Muscle layer of colon (tissue), 2 donors: ENCODE data around the gene PLA2G2A.

Experiments
- H3K27ac ChIP-seq: one replicate; pipeline ENCODE4 v1.7.0; 2013; ENCODE audit warnings: low read depth, mild to moderate bottlenecking, low read length, moderate library complexity
- H3K27me3 ChIP-seq, 2 donors: one replicate each; pipeline ENCODE4 v1.7.0; 2013; ENCODE audit warnings: low read length in 2 of 2, mild to moderate bottlenecking in 2 of 2; ENCODE audit not compliant: insufficient read depth in 2 of 2, control insufficient read depth in 1 of 2
- H3K36me3 ChIP-seq: one replicate; pipeline ENCODE4 v1.7.0; 2013; ENCODE audit warnings: mild to moderate bottlenecking, low read length; ENCODE audit not compliant: insufficient read depth
- H3K4me1 ChIP-seq: one replicate; pipeline ENCODE4 v1.7.0; 2013; ENCODE audit warnings: mild to moderate bottlenecking, low read length; ENCODE audit not compliant: insufficient read depth
- H3K4me3 ChIP-seq, 2 donors: one replicate each; pipeline ENCODE4 v1.7.0; 2013; ENCODE audit warnings: low read length in 2 of 2, low read depth in 1 of 2, mild to moderate bottlenecking in 1 of 2, moderate library complexity in 1 of 2
- H3K9ac ChIP-seq: one replicate; pipeline ENCODE4 v1.7.0; 2013; ENCODE audit warnings: low read length
- H3K9me3 ChIP-seq: one replicate; pipeline ENCODE4 v1.7.0; 2013; ENCODE audit warnings: mild to moderate bottlenecking, low read length
- donor health status: abdominal sarcoma.
- donor health status: Adenocarcinoma of cecum.

PLA2G2A gene

DNA sequence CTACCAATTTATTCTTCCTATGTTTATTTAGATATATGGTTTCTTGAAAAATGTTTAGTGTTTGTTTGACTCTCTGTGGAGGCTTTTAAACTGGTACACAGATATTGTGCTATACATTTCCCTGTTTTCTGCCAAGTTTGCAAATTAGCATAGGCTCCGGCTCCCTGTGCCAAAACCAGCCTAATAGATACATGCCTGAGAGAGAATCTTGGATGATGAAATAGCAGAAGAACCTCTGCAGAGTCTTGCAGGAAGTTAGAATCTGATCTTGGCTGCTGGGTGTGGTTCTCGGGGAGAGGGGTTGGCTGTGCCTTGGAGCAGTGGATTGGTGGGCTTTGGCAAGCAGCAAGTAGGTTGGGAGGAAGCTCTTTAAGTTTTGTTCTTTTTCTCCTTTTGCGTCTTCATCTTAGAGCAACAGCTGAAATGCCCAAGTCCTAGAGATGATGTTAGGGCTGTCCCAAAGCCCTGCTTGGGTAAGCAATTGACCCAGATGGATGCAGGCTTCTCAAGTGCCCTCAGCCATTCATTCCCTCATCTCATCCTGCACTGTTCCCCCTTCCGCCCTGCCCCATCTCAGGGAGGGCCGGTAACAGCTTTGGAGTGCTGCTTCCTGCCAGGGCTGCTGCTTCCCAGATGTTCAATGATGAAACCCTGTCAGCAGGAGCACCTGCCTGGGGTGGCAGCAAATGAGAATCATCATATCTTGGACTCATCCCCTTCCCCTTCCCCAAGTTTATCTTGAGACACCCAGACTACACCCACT is 9.3 kb downstream of the PLA2G2A start:
- Histone ChIP-seq H3K9ac (no peak overlapping the region), H3K9me3 (no peaks in the 10 kb centered on the region), H3K27ac (no peak overlapping the region), H3K4me3 (no peak overlapping the region), H3K4me1 (peaks cover 4% of the 10 kb centered on the region), H3K27me3 (no peaks in the 10 kb centered on the region), H3K36me3 (no peaks in the 10 kb centered on the region)

DNA sequence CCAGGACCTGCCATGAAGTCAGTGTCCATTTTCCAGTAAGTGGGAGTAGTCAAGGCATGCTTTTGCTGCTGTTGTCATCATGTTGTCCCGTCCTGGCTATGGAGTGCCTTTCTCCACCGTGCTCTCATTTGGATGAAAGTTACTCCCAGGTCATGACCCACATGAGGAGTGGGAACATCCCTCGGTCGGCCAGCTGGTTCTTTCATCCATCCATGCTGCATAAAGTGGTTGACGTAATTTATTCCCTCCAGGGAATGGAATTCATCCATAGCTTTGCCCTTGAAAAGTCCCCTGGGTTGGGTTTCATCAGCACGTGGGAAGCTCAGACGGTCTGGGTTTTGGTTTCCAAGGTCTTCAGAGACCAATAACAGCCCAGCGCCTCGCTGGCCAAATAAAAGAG is 11.6 kb downstream of the PLA2G2A start:
- H3K4me3 ChIP-seq = no peak overlapping the region
- no peaks in the 10 kb centered on the region for H3K9me3 ChIP-seq
- H3K9ac ChIP-seq = no peak overlapping the region
- no peaks in the 10 kb centered on the region for H3K4me1 ChIP-seq
- no peaks in the 10 kb centered on the region for H3K36me3 ChIP-seq
- H3K27ac ChIP-seq = no peak overlapping the region
- no peaks in the 10 kb centered on the region for H3K27me3 ChIP-seq

GRCh38 chr1:19964542-19964941 is 14.9 kb downstream of the PLA2G2A start:
- Histone ChIP-seq H3K27ac (no peak overlapping the region), H3K36me3 (no peaks in the 10 kb centered on the region), H3K4me1 (no peaks in the 10 kb centered on the region), H3K4me3 (no peak overlapping the region), H3K27me3 (no peaks in the 10 kb centered on the region), H3K9ac (no peak overlapping the region), H3K9me3 (no peaks in the 10 kb centered on the region)

DNA sequence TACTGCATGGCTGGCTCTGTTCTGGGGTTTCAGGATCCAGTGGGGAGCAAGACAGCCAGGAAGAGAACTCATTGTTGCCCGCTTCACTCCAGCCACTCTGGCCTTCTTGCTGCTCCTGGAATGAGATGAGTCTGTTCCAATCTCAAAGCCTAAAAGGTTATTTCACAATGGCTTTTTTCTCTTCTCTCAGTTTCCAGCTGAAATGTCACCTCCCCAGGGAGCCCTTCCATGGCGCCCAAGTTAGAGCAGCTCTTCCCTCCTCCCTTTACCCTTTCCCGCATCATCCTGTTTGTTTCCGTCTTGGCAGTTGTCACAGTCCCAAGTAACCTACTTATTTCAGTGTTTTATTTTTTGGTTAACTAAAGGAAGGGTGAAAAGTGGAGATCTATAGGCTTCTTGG is 15.8 kb downstream of the PLA2G2A start:
- Histone ChIP-seq H3K9ac (no peak overlapping the region), H3K4me3 (no peak overlapping the region), H3K27ac (no peak overlapping the region), H3K27me3 (no peaks in the 10 kb centered on the region), H3K4me1 (no peaks in the 10 kb centered on the region), H3K36me3 (no peaks in the 10 kb centered on the region), H3K9me3 (no peaks in the 10 kb centered on the region)

DNA sequence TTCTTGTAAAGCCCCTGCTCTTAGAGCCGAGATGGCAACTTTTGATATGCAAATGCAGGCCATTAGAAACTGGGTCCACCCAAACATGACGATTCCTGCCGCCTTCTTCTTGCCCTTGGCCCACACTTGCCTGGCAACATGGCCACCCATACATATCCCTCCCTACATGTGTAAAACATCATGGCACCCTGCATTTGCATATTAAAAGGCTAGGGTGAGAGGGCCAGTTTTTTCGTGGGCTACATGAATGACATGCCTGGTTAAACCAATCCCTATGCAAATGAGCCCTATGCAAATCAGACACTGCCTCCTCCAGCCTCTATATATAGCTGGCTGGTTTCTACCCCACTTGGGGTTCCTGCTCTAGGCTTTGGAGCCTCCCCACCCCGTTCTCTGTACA is 18.8 kb downstream of the PLA2G2A start:
- H3K36me3 ChIP-seq = no peaks in the 10 kb centered on the region
- no peak overlapping the region for H3K9ac ChIP-seq
- no peaks in the 10 kb centered on the region for H3K4me1 ChIP-seq
- H3K9me3 ChIP-seq = no peaks in the 10 kb centered on the region
- no peak overlapping the region for H3K4me3 ChIP-seq
- no peaks in the 10 kb centered on the region for H3K27me3 ChIP-seq
- no peak overlapping the region for H3K27ac ChIP-seq

- Histone ChIP-seq H3K36me3 (no peaks in the 10 kb centered on the region), H3K9ac (no peak overlapping the region), H3K4me1 (no peaks in the 10 kb centered on the region)
Measured at GRCh38 chr1:19957779-19958178, 21.6 kb downstream of the PLA2G2A start.

GRCh38 chr1:19955534-19956170 is 23.8 kb downstream of the PLA2G2A start:
- H3K9ac ChIP-seq = no peak overlapping the region
- H3K36me3 ChIP-seq = no peaks in the 10 kb centered on the region
- no peak overlapping the region for H3K27ac ChIP-seq
- H3K4me1 ChIP-seq = no peaks in the 10 kb centered on the region
- no peak overlapping the region for H3K4me3 ChIP-seq
- no peaks in the 10 kb centered on the region for H3K27me3 ChIP-seq
- H3K9me3 ChIP-seq = no peaks in the 10 kb centered on the region

More at GRCh38 chr1:19957779-19958178, 21.6 kb downstream of the PLA2G2A start:
- H3K4me3 ChIP-seq = no peak overlapping the region
- no peaks in the 10 kb centered on the region for H3K27me3 ChIP-seq
- H3K27ac ChIP-seq = no peak overlapping the region
- no peaks in the 10 kb centered on the region for H3K9me3 ChIP-seq

GRCh38 chr1:19954059-19954458 is 25.4 kb downstream of the PLA2G2A start:
- Histone ChIP-seq H3K4me3 (no peak overlapping the region), H3K9ac (no peak overlapping the region), H3K4me1 (no peaks in the 10 kb centered on the region), H3K27ac (no peak overlapping the region), H3K27me3 (no peaks in the 10 kb centered on the region), H3K36me3 (no peaks in the 10 kb centered on the region), H3K9me3 (no peaks in the 10 kb centered on the region)

GRCh38 chr1:19949016-19949415 is 30.4 kb downstream of the PLA2G2A start:
- Histone ChIP-seq H3K27me3 (no peaks in the 10 kb centered on the region), H3K27ac (no peak overlapping the region), H3K9me3 (no peaks in the 10 kb centered on the region), H3K9ac (no peak overlapping the region), H3K36me3 (no peaks in the 10 kb centered on the region), H3K4me3 (no peak overlapping the region), H3K4me1 (no peaks in the 10 kb centered on the region)

DNA sequence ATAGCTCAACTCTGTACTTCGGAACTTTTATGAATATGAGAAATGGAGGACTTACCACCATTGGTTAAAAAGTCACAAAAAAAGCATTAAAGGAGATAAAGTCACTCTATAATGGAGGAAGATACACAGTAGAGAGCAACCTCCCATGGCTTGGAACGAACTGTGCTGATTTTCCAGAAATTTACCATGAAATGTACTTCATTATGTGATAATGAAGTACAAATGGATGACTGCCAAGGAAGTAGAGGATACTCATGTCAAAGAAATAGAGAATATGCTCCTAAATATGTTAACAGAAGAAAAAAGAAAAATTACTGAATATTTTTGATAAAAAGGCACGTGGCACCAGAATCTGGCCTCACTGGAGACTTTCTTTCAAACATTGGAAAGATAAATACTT is 32.4 kb downstream of the PLA2G2A start:
- Histone ChIP-seq H3K27ac (no peak overlapping the region), H3K9ac (no peak overlapping the region), H3K9me3 (no peaks in the 10 kb centered on the region), H3K4me1 (no peaks in the 10 kb centered on the region), H3K27me3 (no peaks in the 10 kb centered on the region), H3K4me3 (no peak overlapping the region), H3K36me3 (no peaks in the 10 kb centered on the region)

DNA sequence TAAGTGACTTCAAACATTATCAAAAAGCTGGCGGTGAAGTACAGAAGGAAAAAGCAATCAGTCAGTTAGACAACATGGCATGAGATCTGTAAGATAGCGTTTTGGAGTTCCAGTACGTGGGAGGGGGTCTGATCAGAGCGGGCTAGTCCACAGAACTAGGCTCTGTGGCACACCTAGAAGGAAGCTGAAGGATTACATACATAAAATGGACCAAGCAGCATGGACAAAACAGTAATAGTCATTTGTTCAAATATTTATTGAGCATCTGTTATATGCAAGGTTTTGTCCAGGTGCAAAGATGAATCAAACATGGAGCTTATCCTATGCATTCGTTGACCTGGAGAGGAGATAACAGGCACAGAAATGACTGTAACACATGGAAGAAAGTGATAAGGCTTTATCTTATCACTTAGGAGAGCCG is 33.1 kb downstream of the PLA2G2A start:
- Histone ChIP-seq H3K27ac (no peak overlapping the region), H3K27me3 (no peaks in the 10 kb centered on the region), H3K36me3 (no peaks in the 10 kb centered on the region), H3K4me3 (no peak overlapping the region), H3K4me1 (no peaks in the 10 kb centered on the region), H3K9ac (no peak overlapping the region), H3K9me3 (no peaks in the 10 kb centered on the region)

DNA sequence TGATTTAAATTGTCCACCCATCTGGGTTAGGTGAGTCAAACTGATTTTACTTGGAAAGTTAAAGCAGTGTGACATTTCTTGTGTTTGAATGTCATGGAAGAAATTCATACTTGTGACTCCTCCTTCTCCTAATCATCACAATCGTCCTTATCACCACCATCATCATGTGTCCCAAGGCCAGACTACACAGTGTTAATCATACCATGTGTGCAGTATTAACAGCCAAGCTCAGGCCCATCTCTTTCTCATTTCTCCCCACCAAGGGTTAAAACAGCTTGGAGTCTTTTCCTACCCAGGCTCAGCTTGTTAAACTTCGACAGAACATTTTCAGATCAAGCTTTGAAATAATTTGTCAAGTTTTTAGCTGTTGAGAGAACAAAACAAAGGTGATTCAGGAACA is 33.5 kb downstream of the PLA2G2A start:
- Histone ChIP-seq H3K36me3 (no peaks in the 10 kb centered on the region), H3K4me1 (no peaks in the 10 kb centered on the region), H3K27me3 (no peaks in the 10 kb centered on the region), H3K27ac (no peak overlapping the region), H3K4me3 (no peak overlapping the region), H3K9me3 (no peaks in the 10 kb centered on the region), H3K9ac (no peak overlapping the region)
